ENCODE results near the gene PTPN13.

DNA sequence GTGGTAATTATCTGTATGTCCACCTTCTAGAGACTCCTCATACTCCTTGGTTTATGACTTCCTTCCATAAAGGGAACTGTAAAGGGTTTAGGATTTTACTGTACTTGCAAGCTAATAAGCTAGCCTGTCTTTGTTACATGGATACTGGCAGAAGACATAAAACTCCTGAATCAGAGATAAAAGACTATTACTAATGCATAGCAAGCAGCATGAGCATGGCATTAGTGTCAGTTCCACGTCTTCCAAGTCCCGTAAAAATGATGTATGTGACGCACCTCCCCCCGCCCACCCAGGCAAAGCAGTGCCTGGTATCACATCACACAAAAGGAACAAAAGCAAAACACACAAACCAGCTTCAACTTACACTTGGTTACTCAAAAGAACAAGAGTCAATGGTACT, 184.1 kb downstream of the PTPN13 start:
- TF ChIP-seq POLR2A (IDR thresholded peaks at IDR 0.05) (no peak), POLR2AphosphoS5 (IDR thresholded peaks at IDR 0.05; ENCODE audit: insufficient read depth in 1 of 2, low read depth in 1 of 2) (no peak)
- TF ChIP-seq, protein P1, sequence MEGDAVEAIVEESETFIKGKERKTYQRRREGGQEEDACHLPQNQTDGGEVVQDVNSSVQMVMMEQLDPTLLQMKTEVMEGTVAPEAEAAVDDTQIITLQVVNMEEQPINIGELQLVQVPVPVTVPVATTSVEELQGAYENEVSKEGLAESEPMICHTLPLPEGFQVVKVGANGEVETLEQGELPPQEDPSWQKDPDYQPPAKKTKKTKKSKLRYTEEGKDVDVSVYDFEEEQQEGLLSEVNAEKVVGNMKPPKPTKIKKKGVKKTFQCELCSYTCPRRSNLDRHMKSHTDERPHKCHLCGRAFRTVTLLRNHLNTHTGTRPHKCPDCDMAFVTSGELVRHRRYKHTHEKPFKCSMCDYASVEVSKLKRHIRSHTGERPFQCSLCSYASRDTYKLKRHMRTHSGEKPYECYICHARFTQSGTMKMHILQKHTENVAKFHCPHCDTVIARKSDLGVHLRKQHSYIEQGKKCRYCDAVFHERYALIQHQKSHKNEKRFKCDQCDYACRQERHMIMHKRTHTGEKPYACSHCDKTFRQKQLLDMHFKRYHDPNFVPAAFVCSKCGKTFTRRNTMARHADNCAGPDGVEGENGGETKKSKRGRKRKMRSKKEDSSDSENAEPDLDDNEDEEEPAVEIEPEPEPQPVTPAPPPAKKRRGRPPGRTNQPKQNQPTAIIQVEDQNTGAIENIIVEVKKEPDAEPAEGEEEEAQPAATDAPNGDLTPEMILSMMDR (IDR thresholded peaks at IDR 0.05), result no peak
